Activated CD4-positive, alpha-beta T cell treated with anti-CD3 and anti-CD28 coated beads, Interleukin-2, amount 50 U/mL, for 48 hours (primary cell): ENCODE results near the gene TMIGD2.

Experiments used
- DNase-seq, 2 experiments: peaks; one replicate each; pipeline ENCODE4 v3.0.0-alpha.2; 2020

The TMIGD2 gene

GRCh38 chr19:4326215-4326836, 24.1 kb upstream of the TMIGD2 start:
- no peak for DNase-seq

- DNase-seq = no peak
These were observed 22.0 kb upstream of the TMIGD2 start for GRCh38 chr19:4324228-4324627.

GRCh38 chr19:4323692-4324091, 21.5 kb upstream of the TMIGD2 start:
- no peak for DNase-seq

GRCh38 chr19:4322942-4323665, 20.9 kb upstream of the TMIGD2 start:
- DNase-seq = no peak

- DNase-seq = no peak
These were observed 18.2 kb upstream of the TMIGD2 start for GRCh38 chr19:4320419-4320818.

- DNase-seq = no peak
These were observed 17.0 kb upstream of the TMIGD2 start for GRCh38 chr19:4319067-4319718.

- no peak for DNase-seq
These were observed 16.3 kb upstream of the TMIGD2 start for GRCh38 chr19:4318460-4318859.

- DNase-seq = no peak
These were observed 14.8 kb upstream of the TMIGD2 start for GRCh38 chr19:4316956-4317355.

GRCh38 chr19:4313847-4314490, 11.8 kb upstream of the TMIGD2 start:
- DNase-seq = no peak

GRCh38 chr19:4310247-4311121, 8.3 kb upstream of the TMIGD2 start:
- peak in 1 of 2 experiments; percentile 19 for DNase-seq

- DNase-seq = no peak
These were observed 3.5 kb upstream of the TMIGD2 start for GRCh38 chr19:4305659-4306058.

GRCh38 chr19:4305257-4305612, 3.0 kb upstream of the TMIGD2 start:
- no peak for DNase-seq

- peak; percentile 81 to 83 for DNase-seq
These were observed 2.5 kb upstream of the TMIGD2 start, which contains the start of gene FSD1 for GRCh38 chr19:4304538-4305256. Gene FSD1 (plus strand): TSS chr19:4304598. CDS start chr19:4304747, 149 bp downstream.

GRCh38 chr19:4303819-4304537, 1.8 kb upstream of the TMIGD2 start:
- no peak for DNase-seq

- no peak for DNase-seq
These were observed 473 bp downstream of the TMIGD2 start for GRCh38 chr19:4301590-4302242.

- DNase-seq = no peak
These were observed 1.6 kb downstream of the TMIGD2 start for GRCh38 chr19:4300589-4300988.

GRCh38 chr19:4298810-4299550, 3.2 kb downstream of the TMIGD2 start:
- DNase-seq = no peak

- DNase-seq = peak in 1 of 2 experiments; percentile 23
These were observed 4.0 kb downstream of the TMIGD2 start for GRCh38 chr19:4297901-4298809.
